NOMO-1 treated with DMSO at 0.1 percent for 48 hours (cell line): ENCODE measurements around the gene DBN1.
A peak's percentile ranks its signal among the peaks of the same experiment; 100 is the strongest.

Source experiments
- DNase-seq: peaks from one replicate; lab custom pipeline; 2025; ENCODE audit not compliant: unreplicated experiment; lab: John Stamatoyannopoulos, UW

The DBN1 gene

GRCh38 chr5:177473443-177474001, at the start of gene DBN1:
TSS of gene DBN1 (minus strand) at chr5:177473634. CDS start at chr5:177473521, 113 bp downstream.
- DNase-seq = no peak

GRCh38 chr5:177520916-177521513, 47.6 kb upstream of the DBN1 start:
- no peak for DNase-seq

GRCh38 chr5:177520271-177520670, 46.8 kb upstream of the DBN1 start:
- no peak for DNase-seq

GRCh38 chr5:177519463-177520235, 46.2 kb upstream of the DBN1 start:
- no peak for DNase-seq

GRCh38 chr5:177516601-177517568, 43.5 kb upstream of the DBN1 start, which contains the start of gene DDX41:
TSS of gene DDX41 (minus strand) at chr5:177516961. CDS start at chr5:177516945, 16 bp downstream.
- DNase-seq = peak; percentile 99

GRCh38 chr5:177515580-177515979, 42.1 kb upstream of the DBN1 start:
- DNase-seq = no peak

DNA sequence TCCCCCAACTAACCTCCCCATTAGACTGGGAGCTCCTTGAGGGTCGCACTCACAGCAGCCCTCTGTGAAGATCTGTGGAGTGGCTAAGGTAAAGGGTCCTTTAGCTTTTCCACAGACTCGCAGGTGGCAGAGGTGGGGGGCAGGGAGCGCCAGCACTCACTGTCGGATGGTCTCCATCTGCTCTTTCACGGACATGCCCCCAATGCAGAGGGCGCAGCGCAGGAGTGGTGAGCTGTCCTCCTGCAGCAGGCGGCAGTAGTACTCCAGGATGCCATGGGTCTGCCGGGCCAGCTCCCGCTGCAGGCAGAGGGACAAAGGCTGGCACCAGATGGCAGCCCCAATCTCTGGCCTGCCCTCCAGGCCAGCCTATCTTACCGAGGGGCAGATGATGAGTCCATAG, 41.1 kb upstream of the DBN1 start:
- no peak for DNase-seq

DNA sequence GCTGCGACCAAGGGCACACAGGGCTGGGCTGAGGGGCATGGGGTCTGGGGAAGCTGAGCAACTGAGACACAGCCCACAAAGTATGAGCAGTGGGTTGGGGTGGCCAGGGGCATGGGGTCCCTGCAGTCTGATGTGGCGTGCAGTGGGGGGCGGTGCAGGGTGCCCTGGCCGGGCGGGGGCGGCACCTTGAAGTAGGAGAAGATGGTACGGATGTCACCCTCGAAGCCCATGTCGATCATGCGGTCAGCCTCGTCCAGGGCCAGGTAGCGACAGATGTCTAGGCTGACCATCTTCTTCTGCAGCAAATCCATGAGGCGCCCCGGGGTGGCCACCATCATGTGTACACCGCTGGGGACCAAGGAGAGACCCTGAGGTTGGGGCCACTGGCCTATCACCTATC, 40.1 kb upstream of the DBN1 start:
- DNase-seq = no peak

DNA sequence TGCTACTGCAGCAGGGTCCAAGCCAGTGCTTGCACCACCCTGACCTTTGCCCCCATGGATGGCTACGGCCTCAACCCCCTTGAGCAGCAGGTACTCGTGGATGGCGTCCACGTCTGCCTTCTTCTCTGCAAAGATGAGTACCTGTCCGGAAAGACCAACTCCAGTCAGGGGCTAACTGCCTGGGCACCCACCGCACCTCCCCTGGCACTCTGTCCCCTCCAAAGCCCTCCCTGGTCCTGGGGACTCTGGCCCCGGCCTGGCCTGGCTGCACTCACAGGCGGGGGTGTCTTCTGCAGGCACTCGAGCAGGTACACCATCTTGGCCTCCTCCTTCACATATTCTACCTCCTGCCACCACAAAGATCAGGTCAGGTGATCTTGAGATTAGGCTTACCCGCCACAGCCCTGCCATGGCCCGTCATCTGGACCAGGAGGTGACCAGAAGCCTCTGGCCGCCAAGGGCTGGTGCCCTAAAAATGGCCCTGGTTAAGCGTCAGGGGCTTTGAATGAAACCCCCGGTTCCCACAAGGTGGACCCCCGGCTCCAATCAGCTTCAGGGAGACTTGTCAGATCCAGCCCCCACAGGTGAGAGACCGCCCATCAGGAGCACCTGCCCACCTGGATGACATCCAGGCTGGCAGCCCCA, 39.4 kb upstream of the DBN1 start:
- no peak for DNase-seq

DNA sequence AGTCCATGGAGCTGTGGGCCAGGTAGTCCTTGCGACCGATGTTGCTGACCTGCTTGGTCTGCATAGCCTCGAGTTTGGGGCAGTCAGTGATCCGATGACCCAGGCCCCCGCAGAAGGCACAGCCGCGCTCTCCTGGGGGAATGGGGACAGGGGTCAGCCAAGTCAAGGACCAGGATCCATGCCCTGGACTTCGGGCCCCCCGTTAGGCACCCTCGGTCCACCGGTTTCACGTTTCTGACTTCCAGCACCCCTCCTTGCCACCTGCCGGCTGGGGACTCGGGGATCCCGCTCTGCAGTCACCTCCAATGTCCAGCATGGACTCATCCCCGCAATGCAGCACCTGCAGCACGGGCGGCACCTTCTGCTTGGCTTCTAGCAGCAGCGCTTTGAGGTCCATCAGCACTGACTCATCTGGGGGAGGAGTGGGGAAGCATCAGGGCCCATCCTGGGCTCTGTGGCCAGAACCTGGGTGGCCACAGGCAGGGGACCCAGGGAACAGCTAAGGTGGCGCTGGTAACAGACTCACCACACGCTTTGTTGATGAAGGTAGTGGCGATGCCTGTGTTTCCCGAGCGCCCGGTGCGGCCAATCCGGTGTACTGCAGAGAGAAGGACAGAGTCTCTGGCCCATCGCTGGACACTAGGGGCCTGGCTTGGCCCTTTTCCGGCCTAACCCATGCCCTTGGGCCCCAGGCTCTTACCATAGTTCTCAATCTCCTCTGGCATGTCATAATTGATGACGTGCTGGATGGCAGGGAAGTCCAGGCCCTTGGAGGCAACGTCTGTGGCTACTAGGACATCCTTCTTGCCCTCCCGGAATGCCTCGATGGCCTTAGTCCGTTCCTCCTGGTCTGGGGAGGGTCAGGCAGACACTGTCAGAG, 38.6 kb upstream of the DBN1 start:
- no peak for DNase-seq

GRCh38 chr5:177511181-177511580, 37.7 kb upstream of the DBN1 start:
- DNase-seq = no peak

- peak; percentile 98 for DNase-seq
These were observed 37.2 kb upstream of the DBN1 start for GRCh38 chr5:177510567-177511053.

GRCh38 chr5:177509991-177510566, 36.6 kb upstream of the DBN1 start:
- peak; percentile 30 for DNase-seq

DNA sequence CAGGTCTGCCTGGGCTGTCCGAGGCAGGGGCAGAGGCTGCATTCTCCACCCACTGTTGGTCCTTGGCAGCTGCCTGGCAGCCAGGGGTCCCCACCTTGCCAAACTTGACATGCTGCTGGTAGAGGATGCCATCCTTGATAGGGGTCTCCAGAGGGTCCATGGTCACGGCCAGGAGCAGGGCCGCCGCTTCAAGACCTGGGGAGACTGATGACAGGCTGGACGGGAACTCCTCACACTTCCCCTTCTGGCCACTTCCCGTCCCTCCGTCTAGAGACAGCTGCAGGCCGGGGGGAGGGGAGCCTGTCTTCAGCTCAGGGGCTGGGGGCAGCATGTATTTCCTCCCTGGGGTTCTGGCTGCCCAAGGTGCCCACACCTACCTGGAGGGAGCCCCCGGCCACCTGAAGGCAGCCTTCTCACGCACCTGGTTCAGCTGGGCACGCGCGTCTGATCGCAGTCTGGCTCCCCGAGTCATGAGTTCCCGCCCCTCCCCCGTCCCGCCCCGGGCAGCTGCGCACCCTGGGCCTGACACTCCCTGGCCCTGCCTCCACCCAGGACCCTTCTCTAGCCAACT, 36.0 kb upstream of the DBN1 start, which contains the start of gene DOK3:
TSS of gene DOK3 (minus strand) at position 446 of the 571 bp plus-strand sequence. CDS start at position 160, 286 bp downstream.
- peak; percentile 64 for DNase-seq

GRCh38 chr5:177508837-177509236, 35.4 kb upstream of the DBN1 start:
- DNase-seq = peak; percentile 26

DNA sequence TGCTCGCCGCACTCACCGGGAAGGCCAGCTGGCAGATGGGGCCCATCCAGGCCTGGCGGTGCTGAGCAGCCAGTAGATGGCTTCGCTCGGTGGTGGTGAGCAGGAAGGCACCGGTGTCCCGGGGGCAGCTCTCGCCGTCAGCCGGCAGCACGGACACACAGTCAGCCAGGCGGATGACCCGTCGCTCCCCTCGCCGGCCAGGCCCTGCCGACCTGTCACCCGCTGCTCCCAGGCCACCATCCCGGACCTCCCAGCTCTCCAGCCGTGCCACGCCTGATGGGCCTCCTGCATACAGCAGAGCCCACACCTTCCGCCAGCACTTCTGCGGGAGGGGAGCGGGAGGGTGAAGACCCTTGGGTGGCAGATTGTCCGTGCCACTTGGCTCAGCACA, 34.8 kb upstream of the DBN1 start:
- no peak for DNase-seq

GRCh38 chr5:177507596-177508220, 34.3 kb upstream of the DBN1 start:
- peak; percentile 35 for DNase-seq

- no peak for DNase-seq
These were observed 33.7 kb upstream of the DBN1 start for GRCh38 chr5:177507165-177507564.
